Activated gamma-delta T cell (primary cell): ENCODE measurements around the gene AKAP1.
A peak's percentile ranks its signal among the peaks of the same experiment; 100 is the strongest.
"Not testable (repeated sequence)": the region's sequence is repeated elsewhere in the genome, so short reads cannot be mapped to it uniquely, and the experiment has no call there.

Source experiments
- DNase-seq: peaks from one replicate; lab custom pipeline; 2025; lab: John Stamatoyannopoulos, UW

The AKAP1 gene

DNA sequence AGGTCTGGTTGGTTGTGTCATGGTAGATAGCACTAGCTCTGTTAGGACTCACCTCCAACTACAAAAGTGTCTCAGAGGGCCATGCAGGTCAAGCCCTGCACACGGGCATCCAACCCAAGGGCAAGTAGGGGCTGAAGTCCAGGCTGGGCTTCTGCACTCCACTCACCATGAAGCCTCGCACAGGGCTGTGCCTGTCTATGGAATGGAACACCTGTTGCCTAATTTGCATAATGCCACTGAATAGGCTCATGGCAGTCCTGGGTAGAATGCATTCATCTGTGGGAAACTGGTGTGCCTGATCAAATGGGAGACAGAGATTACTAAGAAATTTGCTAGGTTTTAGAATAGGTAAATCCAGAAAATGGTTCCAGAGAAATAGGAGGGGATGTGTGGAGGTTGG lies 8.0 kb upstream of the AKAP1 start:
- DNase-seq, result no peak

- DNase-seq, result no peak
These were observed 6.8 kb upstream of the AKAP1 start for GRCh38 chr17:57078274-57078673.

DNA sequence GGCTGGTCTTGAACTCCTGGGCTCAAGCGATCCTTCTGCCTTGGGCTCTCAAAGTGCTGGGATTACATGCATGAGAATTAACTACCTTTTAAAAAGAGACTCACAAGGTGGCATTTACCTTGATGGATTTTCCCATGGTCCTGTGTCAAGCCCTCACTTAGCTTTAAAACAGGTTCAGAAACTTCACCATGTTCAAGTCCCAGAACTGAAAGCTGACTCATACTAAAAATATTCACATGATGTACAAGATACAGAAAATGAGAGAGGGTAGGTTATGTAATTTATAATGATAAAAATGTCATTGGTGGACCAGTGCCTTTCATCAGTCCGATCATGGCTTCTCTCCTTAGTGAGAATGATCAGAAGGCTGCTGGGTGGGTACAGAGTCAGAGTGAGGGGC lies 4.3 kb upstream of the AKAP1 start:
- no peak for DNase-seq

DNA sequence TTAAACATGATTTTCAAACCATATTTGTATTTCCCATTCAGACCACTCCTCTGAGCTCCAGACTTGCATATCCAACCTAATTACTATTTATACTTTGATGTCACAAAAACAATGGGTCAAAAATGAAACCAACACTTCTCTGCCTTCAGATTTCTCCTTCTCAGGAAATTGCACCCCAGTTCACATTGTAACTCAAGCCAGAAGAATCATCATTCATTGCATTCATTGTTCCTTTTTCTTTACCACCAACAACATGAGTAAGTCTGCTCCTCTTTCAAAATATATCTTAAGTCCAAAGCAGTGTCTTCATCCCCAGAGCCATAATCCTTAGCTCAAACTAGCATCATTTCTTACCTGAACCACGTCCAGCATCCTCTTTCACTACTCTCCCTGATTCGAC lies 2.6 kb upstream of the AKAP1 start:
- DNase-seq, result no peak

DNA sequence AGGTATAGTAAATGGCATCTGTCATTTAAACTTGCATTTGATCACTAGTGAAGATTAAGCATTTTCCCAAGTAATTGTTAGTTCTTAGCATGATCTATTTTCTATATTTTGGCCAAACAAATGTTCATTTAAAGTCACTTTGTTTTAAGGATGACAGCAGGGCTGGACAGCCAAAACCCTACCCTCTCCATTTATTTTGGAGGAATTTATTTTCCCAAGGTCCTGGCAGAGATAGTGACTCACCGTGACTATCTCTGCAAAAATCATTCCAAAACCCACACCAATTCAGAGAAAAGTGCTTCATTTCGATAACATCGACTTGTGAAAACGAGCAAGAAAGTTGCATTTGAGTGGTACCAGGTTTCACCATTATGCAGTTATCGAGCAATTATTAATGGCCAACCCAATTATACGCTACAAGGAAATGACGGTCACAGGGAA lies 665 bp upstream of the AKAP1 start:
- no peak for DNase-seq

DNA sequence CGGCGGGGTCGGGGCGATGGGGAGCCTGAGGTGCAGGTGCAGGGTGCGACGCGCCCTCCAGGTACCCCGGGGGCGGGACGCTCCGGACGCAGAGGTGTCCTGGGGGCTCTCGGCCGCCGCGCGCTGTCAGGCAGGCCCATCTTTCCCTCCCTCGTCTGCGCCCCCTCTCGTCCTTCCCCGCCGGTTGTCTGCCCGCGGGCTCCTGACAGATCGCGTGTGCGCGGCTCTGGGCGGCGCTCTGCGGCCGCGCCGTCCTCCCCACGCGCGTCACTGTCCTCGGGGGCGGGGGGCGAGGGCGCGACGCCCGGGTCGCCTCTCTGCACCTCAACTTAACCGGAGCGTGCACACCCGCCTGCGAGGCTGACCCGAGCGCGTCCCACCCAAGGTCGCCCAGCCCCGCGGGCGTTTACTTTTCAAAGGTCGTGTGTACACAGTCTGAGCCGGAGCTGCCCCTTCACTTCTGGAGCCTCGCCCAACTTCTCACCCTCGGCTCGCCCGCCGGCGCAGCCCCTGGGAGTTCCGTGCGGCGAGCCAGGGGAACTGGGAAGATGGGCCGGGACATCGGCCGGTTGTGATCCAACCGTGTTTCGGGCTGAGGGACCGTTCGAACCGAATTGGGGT lies 512 bp downstream of the AKAP1 start:
- peak; percentile 51 for DNase-seq

DNA sequence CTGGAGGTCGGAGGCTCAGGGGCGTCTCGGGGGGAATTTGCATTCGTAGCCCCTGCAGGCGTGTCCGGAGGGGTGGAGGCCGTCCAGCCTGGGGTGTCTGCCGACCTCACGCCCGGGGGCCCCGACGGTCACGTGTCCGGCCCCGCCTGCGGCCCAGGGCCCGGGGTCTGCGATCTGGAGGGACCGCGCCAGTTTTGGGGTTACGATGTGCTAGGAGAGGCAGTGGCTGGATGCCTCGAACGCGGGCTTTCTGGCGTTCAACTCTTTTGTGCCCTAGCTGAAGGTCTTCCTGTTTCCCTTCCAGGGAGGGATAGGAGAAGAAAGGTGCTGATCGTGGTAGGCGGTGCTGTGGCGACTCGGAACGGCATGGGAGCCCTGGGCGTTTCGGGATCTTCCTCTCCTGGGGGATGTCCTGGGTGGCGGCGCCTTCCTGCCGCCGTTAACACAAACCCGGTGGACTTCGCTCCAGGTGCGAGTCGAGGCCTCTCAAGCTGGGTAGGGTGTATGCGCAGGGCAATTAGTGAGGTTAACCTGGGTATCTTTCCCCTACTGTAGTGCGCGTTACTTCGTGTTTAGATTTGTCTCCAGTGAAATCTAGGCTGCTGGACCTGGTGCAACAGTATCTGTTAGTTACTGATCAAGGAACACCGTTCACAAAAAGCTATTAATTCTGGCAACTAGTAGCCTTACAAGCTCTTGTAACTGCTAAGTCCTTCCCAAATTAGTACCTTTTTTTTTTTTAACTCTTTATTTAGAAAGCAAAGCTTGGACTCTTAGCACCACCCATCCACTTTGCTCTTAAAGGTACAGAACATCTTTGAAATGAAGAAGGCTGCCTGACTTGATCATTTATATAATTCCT lies 1.3 kb downstream of the AKAP1 start:
- DNase-seq, result no peak

DNA sequence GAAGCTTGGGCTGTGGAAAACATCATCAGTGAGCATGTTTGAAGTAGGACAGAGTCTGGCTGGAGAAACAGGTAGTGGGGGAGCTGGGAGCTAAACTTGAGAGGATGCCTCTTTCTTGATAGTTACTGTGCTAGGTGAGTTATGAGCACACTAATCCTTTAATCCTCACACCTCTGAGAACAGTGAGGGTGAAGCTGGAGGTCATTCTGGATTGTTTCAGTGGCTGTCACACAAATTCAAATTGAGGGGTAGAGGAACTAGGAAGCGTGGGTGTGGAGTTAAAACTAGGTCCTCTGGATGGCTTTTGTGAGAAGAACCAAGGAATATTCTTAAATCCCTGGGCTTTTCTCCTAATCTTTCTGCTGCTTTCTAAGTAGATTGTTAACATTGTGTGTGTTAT lies 3.3 kb downstream of the AKAP1 start:
- no peak for DNase-seq

GRCh38 chr17:57089391-57089790 lies 4.3 kb downstream of the AKAP1 start:
- DNase-seq, result no peak

- no peak for DNase-seq
These were observed 5.6 kb downstream of the AKAP1 start for GRCh38 chr17:57090560-57091185.

- no peak for DNase-seq
These were observed 6.2 kb downstream of the AKAP1 start for GRCh38 chr17:57091186-57091618.

DNA sequence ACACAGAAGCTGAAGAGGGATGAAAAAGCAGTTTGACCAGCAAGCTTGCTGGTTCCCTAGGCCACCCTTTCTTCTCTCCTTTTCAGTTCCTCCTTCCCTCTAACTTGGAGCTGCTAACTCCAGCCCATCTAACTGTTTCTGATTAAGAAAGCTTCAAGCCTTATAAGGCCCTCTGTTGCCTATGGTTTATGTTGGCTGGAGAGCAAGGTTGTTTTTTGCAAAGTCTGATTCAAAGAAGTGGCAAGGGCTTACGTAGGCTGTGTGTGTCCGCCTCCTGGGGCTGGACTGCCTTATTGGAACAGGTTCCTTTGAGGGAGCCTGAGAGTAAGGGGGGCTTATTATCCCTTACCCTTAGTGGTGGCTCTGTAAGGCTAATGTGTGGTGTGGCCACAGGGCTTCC lies 7.1 kb downstream of the AKAP1 start:
- no peak for DNase-seq

DNA sequence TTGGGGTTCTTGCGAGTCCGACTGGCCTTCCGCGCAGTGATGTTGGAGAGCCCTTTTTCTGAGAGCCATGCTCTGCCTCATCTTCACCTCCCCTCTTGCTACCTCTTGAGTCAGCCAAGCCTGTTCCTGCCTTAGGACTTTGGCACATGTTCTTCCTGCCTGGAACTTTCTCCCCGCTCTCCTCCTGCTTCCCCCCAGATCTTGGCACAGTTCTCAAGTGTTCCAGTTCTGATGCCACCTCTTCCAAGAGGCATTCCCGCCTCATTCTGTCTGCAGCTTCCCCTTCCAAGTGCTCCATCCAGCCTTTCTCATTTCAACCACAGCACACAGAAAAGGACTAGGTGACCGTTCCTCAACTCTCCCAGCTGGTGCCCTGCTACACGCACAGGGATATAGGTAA lies 7.7 kb downstream of the AKAP1 start:
- no peak for DNase-seq

DNA sequence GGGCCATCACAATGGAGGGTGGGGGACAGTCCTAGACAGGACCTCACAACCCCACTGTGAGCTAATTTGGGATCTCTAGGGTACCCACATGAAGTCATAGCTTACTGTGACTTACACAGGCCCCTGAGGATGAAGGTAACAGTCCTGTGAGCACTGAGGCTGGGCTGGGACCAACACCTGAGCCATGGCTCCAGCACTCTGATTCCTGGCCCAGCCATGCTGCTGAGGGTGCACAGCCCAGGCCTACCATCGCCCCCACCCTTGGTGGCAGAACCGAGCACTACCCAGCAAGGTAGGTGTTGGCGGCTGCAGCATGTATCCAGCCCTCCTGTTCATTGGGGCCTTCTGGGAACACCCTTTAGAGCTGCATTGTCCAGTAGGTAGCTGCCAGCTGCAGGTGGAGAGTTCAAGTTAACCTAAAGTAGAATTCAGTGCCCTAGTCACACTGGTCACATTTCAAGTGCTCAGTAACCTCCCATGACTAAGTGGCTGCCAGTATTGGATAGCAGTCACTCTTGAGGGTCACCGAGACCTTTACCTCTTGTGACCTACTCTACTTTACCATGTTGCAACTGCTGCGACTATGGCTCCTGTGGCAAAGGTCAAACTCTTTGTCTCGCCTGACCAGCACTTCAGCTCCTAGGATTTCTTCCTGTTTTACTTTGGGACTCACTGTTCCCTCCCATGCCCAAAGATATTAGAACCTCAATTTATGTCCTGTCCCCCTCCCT lies 11.6 kb downstream of the AKAP1 start:
- no peak for DNase-seq

DNA sequence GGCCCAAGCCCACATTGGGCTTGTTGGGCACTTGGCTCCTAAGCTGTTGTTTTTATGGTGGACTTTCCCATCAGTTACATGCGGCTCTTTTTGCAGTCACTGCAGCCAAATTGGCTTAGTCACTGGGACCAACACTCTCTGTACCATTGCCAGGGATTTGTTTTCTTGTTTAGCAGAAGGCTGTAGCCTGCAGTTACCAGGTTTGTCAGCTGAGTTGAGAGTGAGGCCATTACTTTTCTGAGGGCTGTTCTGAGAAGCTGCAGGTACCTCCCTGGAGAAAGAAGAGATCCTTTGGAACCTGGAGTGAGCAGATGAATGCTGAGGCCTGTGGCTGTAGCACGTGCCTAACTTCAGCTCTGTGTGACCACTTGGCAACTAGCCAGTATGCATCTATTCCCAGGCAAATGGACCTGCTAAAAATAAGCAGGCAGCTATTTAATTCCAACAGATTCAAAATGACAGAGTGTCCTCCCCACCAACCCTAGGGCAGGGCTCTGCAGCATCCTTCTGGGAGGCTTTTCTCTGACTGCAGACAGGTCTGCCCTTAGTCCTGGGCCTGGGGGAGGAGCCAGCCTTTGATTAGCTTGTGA lies 12.9 kb downstream of the AKAP1 start:
- DNase-seq, result no peak

DNA sequence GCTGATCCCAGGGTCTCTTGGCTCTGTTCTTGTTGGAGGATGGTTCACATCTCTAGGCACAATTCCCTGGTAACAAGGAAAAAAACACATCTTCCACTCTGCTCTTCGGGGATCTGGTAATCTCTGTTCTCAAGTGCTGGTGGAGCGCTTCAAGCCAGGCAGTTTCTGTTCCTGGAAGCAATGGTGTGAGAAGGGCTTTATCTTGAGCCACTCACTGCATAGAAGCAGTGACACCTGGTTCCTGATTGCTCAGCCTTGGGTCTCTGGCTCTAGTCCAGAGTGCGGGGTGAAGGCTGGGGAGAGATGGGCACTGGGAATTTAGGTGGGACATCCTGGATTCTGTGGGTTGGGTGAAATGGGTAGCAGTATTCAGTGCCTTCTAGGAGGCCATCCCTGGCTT lies 14.1 kb downstream of the AKAP1 start:
- DNase-seq, result no peak

GRCh38 chr17:57102122-57102521 lies 17.1 kb downstream of the AKAP1 start:
- no peak for DNase-seq

DNA sequence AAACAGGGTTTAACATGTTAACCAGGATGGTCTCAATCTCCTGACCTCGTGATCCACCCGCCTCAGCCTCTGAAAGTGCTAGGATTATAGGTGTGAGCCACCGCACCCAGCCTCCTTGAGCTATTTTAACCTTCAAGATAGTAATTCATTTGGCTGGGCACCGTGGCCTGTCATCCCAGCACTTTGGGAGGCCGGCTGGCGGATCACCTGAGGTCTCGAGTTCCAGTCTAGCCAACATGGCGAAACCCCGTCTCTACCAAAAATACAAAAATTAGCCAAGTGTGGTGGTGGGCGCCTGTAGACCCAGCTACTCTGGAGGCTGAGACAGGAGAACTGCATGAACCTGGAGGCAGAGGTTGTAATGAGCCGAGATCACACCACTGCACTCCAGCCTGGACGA lies 17.6 kb downstream of the AKAP1 start:
- not testable (repeated sequence) for DNase-seq

DNA sequence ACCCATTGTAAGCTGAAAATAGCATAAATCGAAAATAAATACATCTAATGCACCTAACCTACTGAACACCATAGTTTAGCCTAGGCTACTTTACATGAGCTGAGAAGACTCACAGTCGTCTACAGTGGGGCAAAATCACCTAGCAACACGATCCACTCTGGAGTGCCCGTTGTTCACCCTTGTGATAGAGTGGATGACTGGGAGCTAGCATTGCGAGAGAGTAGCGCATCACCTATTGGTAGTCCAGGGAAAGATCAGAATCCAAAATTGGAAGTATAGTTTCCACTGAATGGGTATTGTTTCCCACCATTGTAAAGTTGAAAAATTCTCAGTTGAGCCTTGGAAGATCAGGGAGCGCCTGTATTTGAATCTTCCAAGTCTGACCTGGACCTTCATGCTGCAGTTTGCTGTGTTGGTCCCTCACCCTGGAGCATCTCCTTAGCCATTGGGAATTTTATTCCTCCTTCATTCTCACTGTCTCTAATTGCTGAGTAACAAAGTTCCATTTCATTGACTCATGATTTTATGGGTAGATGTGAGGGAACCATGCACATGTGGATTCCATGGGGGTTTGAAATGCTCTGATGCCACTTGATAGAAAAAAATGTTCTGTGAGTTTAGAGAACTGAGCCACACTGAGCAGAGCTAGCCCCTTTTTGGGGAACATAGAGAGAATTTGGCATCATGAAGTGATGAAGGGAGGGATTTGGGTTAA lies 19.6 kb downstream of the AKAP1 start:
- DNase-seq, result no peak

- no peak for DNase-seq
These were observed 20.5 kb downstream of the AKAP1 start for GRCh38 chr17:57105591-57105990.

DNA sequence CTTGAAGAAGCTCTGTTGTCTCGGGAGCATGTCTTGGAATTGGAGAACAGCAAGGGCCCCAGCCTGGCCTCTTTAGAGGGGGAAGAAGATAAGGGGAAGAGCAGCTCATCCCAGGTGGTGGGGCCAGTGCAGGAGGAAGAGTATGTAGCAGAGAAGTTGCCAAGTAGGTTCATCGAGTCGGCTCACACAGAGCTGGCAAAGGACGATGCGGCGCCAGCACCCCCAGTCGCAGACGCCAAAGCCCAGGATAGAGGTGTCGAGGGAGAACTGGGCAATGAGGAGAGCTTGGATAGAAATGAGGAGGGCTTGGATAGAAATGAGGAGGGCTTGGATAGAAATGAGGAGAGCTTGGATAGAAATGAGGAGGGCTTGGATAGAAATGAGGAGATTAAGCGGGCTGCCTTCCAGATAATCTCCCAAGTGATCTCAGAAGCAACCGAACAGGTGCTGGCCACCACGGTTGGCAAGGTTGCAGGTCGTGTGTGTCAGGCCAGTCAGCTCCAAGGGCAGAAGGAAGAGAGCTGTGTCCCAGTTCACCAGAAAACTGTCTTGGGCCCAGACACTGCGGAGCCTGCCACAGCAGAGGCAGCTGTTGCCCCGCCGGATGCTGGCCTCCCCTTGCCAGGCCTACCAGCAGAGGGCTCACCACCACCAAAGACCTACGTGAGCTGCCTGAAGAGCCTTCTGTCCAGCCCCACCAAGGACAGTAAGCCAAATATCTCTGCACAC lies 21.2 kb downstream of the AKAP1 start:
- DNase-seq, result no peak
